H1 (cell line): Measurements from ENCODE around the gene LCN9. TPM values are rescaled to one million over a fixed set of nuclear protein-coding genes. Genes with fewer than 3 reads are reported as not detected.
A peak's percentile ranks its signal among the peaks of the same experiment; 100 is the strongest.

Experiments
- CTCF ChIA-PET: fragments of 300-600 bp; sonication (Branson Sonifier 250); formaldehyde crosslinking; loops from one replicate; lab custom pipeline; 2021; ENCODE audit not compliant: partially characterized antibody; lab: Charles Lee
- POLR2A ChIA-PET: fragments of 300-600 bp; sonication (Branson Sonifier 250); formaldehyde crosslinking; loops from one replicate; lab custom pipeline; 2021; ENCODE audit warnings: inconsistent platforms; ENCODE audit not compliant: partially characterized antibody; lab: Charles Lee
- DNase-seq, 2 experiments: peaks; one replicate each; pipeline versions ENCODE4 v3.0.0 to v3.0.0-alpha.2; 2010 to 2022; ENCODE audit warnings: low spot score in 2 of 2, low read depth in 1 of 2, mixed read lengths in 1 of 2
- FAIRE-seq: peaks from 2 replicates; lab custom pipeline; 2011; peaks lifted over from hg19 to GRCh38; lab: Jason Lieb, UNC
- H2AFZ ChIP-seq: 2 replicates; pipeline ENCODE4 v1.8.1; 2012; ENCODE audit warnings: low read length, inconsistent platforms
- H2AK5ac ChIP-seq: 2 replicates; pipeline ENCODE4 v1.6.1; 2013; ENCODE audit warnings: low read depth, low read length
- H2BK120ac ChIP-seq: replicated peaks from 2 replicates; pipeline ENCODE3; 2013; ENCODE audit warnings: low read depth, low read length, inconsistent platforms
- H2BK12ac ChIP-seq: 2 replicates; pipeline ENCODE4 v1.6.1; 2013; ENCODE audit warnings: low read depth, low read length
- H2BK15ac ChIP-seq: 2 replicates; pipeline ENCODE4 v1.6.1; 2013; ENCODE audit warnings: low read length
- H2BK20ac ChIP-seq: 2 replicates; pipeline ENCODE4 v1.6.1; 2013; ENCODE audit warnings: low read length
- H2BK5ac ChIP-seq: 2 replicates; pipeline ENCODE4 v1.6.1; 2013; ENCODE audit warnings: low read depth, low read length
- H3K14ac ChIP-seq: 2 replicates; pipeline ENCODE4 v1.6.1; 2013; ENCODE audit warnings: inconsistent platforms; ENCODE audit not compliant: insufficient read length
- H3K18ac ChIP-seq: 2 replicates; pipeline ENCODE4 v1.6.1; 2013; ENCODE audit warnings: low read length; ENCODE audit errors: extremely low read depth
- H3K23ac ChIP-seq: 2 replicates; pipeline ENCODE4 v1.6.1; 2013; ENCODE audit warnings: inconsistent platforms; ENCODE audit not compliant: insufficient read length
- H3K23me2 ChIP-seq: 2 replicates; pipeline ENCODE4 v1.6.1; 2013; ENCODE audit warnings: low read depth, low read length
- H3K27ac ChIP-seq: 2 replicates; pipeline ENCODE4 v1.6.1; 2011; ENCODE audit warnings: low read depth, low read length, inconsistent platforms
- H3K27me3 ChIP-seq, 4 experiments: replicated peaks in 1 of 4; 1 replicate in 1 of 4; 2 replicates in 3 of 4; pipeline versions ENCODE4 v1.6.1 to v1.8.1; 2011 to 2013; ENCODE audit warnings: low read length in 3 of 4, mild to moderate bottlenecking in 3 of 4, inconsistent platforms in 2 of 4, mixed read lengths in 2 of 4, moderate library complexity in 1 of 4; ENCODE audit not compliant: control insufficient read depth in 3 of 4, insufficient read depth in 3 of 4; ENCODE audit errors: extremely low read depth in 1 of 4
- H3K36me3 ChIP-seq, 4 experiments: 2 replicates each; pipeline versions ENCODE4 v1.6.1 to v1.8.1; 2011 to 2013; ENCODE audit warnings: mild to moderate bottlenecking in 4 of 4, low read length in 3 of 4, moderate library complexity in 2 of 4, control low read depth in 1 of 4, inconsistent platforms in 1 of 4; ENCODE audit not compliant: insufficient read depth in 4 of 4, control insufficient read depth in 2 of 4
- H3K4ac ChIP-seq: replicated peaks from 2 replicates; pipeline ENCODE3; 2013; ENCODE audit warnings: low read length, low read depth, mixed read lengths, inconsistent platforms; ENCODE audit not compliant: insufficient read length
- H3K4me1 ChIP-seq, 4 experiments: replicated peaks in 1 of 4; 1 replicate in 1 of 4; 2 replicates in 3 of 4; pipeline versions ENCODE4 v1.6.1 to v1.8.1; 2011 to 2013; ENCODE audit warnings: low read length in 3 of 4, inconsistent platforms in 2 of 4, mixed read lengths in 1 of 4; ENCODE audit not compliant: insufficient read depth in 4 of 4, control insufficient read depth in 3 of 4
- H3K4me2 ChIP-seq, 2 experiments: 2 replicates each; pipeline versions ENCODE4 v1.6.1 to v1.8.1; 2011 to 2013; ENCODE audit warnings: low read depth in 2 of 2, low read length in 2 of 2, control low read depth in 1 of 2, inconsistent platforms in 1 of 2, mild to moderate bottlenecking in 1 of 2; ENCODE audit not compliant: insufficient read depth in 1 of 2
- H3K4me3 ChIP-seq, 4 experiments: fragments of 200-600, 300-600 bp in 1 of 4; sonication (generic), shearing (Covaris generic), sonication (Bioruptor Twin) in 1 of 4; 2 replicates each; pipeline versions ENCODE4 v1.5.1 to v1.8.1; 2011 to 2016; ENCODE audit warnings: low read length in 4 of 4, low read depth in 3 of 4, control low read depth in 2 of 4, inconsistent platforms in 2 of 4, mild to moderate bottlenecking in 2 of 4, mixed read lengths in 1 of 4, moderate library complexity in 1 of 4; ENCODE audit not compliant: insufficient read depth in 2 of 4; ENCODE audit errors: extremely low read depth in 1 of 4
- H3K56ac ChIP-seq: replicated peaks from 2 replicates; pipeline ENCODE3; 2013; ENCODE audit warnings: low read depth, mild to moderate bottlenecking, mixed read lengths, low read length, inconsistent platforms; ENCODE audit not compliant: insufficient read length
- H3K79me1 ChIP-seq: 2 replicates; pipeline ENCODE4 v1.6.1; 2013; ENCODE audit warnings: low read depth, low read length, control low read depth
- H3K79me2 ChIP-seq, 2 experiments: 2 replicates each; pipeline versions ENCODE4 v1.6.1 to v1.8.1; 2012 to 2013; ENCODE audit warnings: low read length in 2 of 2, mild to moderate bottlenecking in 2 of 2, inconsistent platforms in 1 of 2; ENCODE audit not compliant: insufficient read depth in 2 of 2, control insufficient read depth in 1 of 2
- H3K9ac ChIP-seq, 4 experiments: replicated peaks in 1 of 4; 1 replicate in 1 of 4; 2 replicates in 3 of 4; pipeline versions ENCODE4 v1.6.1 to v1.8.1; 2011 to 2013; ENCODE audit warnings: low read depth in 3 of 4, low read length in 3 of 4, control low read depth in 2 of 4, mild to moderate bottlenecking in 2 of 4, moderate library complexity in 2 of 4, inconsistent platforms in 1 of 4; ENCODE audit errors: extremely low read depth in 1 of 4
- H3K9me3 ChIP-seq, 2 experiments: 2 replicates each; pipeline versions ENCODE4 v1.6.1 to v1.8.1; 2012 to 2013; ENCODE audit warnings: mild to moderate bottlenecking in 2 of 2, moderate library complexity in 2 of 2, control low read depth in 1 of 2, inconsistent platforms in 1 of 2, low read depth in 1 of 2, low read length in 1 of 2, mixed read lengths in 1 of 2; ENCODE audit not compliant: insufficient read depth in 2 of 2
- H4K20me1 ChIP-seq, 2 experiments: replicated peaks in 1 of 2; 2 replicates each; pipeline versions ENCODE3 to v1.8.1; 2011 to 2013; ENCODE audit warnings: inconsistent platforms in 2 of 2, low read length in 2 of 2, mild to moderate bottlenecking in 1 of 2; ENCODE audit not compliant: insufficient read depth in 2 of 2, control insufficient read depth in 1 of 2
- H4K5ac ChIP-seq: 2 replicates; pipeline ENCODE4 v1.6.1; 2013; ENCODE audit warnings: low read length, low read depth, mixed read lengths, inconsistent platforms; ENCODE audit not compliant: insufficient read length
- H4K8ac ChIP-seq: 2 replicates; pipeline ENCODE4 v1.8.0; 2013; ENCODE audit warnings: mild to moderate bottlenecking, moderate library complexity, low read length, inconsistent platforms; ENCODE audit not compliant: insufficient read depth; ENCODE audit errors: extremely low read depth
- H4K91ac ChIP-seq: replicated peaks from 2 replicates; pipeline ENCODE3; 2013; ENCODE audit warnings: low read length, mixed read lengths, inconsistent platforms; ENCODE audit not compliant: insufficient read length
- BACH1 ChIP-seq: IDR thresholded peaks from 2 replicates; pipeline ENCODE4 v1.6.1; 2012; ENCODE audit warnings: low read length, improper control_type of control experiment
- JUND ChIP-seq: IDR thresholded peaks from 2 replicates; pipeline ENCODE4 v1.6.1; 2011; ENCODE audit warnings: mild to moderate bottlenecking, improper control_type of control experiment, low read length
- NRF1 ChIP-seq: IDR thresholded peaks from 2 replicates; pipeline ENCODE4 v1.6.1; 2011; ENCODE audit warnings: mild to moderate bottlenecking, low read depth, low read length, improper control_type of control experiment
- RFX5 ChIP-seq: IDR thresholded peaks from 2 replicates; pipeline ENCODE4 v1.6.1; 2011; ENCODE audit warnings: low read depth, low read length, improper control_type of control experiment, borderline replicate concordance
- TCF12 ChIP-seq: IDR thresholded peaks from 2 replicates; pipeline ENCODE4 v1.6.1; 2011; ENCODE audit warnings: low read depth, mild to moderate bottlenecking, low read length
- WGBS, 2 experiments: shearing (Covaris generic) in 1 of 2; methylation state at CpG; one replicate each; pipeline versions ENCODE4 v1.1.6 to v1.1.7; 2013 to 2015; ENCODE audit warnings: low lambda C conversion rate in 2 of 2, mixed read lengths in 2 of 2, inconsistent platforms in 1 of 2, low coverage in 1 of 2, missing lambda C conversion rate in 1 of 2; ENCODE audit not compliant: insufficient replicate concordance in 2 of 2, insufficient coverage in 1 of 2, insufficient read length in 1 of 2; ENCODE audit errors: extremely low coverage in 1 of 2, missing lambda C conversion rate in 1 of 2; 5-methylcytosine and 5-hydroxymethylcytosine counted together
- polyA plus RNA-seq, 7 experiments: library from polyadenylated mRNA; depleted of rRNA in 3 of 7; stranded (reverse) in 5 of 7; unstranded in 2 of 7; fragments of >200 nt in 5 of 7; fragments of 200-250 nt in 2 of 7; gene quantifications; 1 replicate in 5 of 7; 2 replicates in 1 of 7; 4 replicates in 1 of 7; pipeline versions ENCODE4 v1.2.1 to v1.2.3, GENCODE V29; 2011 to 2013; ENCODE audit warnings: missing spikeins in 2 of 7, mixed read lengths in 2 of 7
- total RNA-seq: library from RNA; stranded (reverse); fragmentation: NEBNext Ultra II Directional; extraction: Animal tissue kit (Norgen Biotek cat#: 25700); gene quantifications from 2 replicates; pipeline ENCODE4 v1.2.1, GENCODE V29; 2021

The LCN9 gene
- total and polyA plus RNA-seq, 2 of the 8 experiments (the other 6 are each of a cell fraction or from before 2014, with no cell fraction given): 2.3 to 3.1 TPM

- peak overlapping the region; percentile 68; the same call in 1 of the 2 replicates for H2BK12ac ChIP-seq
- WGBS, 2 experiments: 89% methylated on average over 10 of the region's 10 CpGs; no CpG with 5 or more reads in 1 of the 2 experiments
- H3K9ac ChIP-seq: no peak overlapping the region
- H3K23ac ChIP-seq: no peak overlapping the region
- 0 out of 2 replicates have a peak overlapping the region, but pooled peaks have one; percentile 75 for H2AK5ac ChIP-seq
- no peaks in the 10 kb centered on the region for H3K79me2 ChIP-seq
- H3K27me3 ChIP-seq: no peaks in the 10 kb centered on the region
- no peak overlapping the region for H3K4me2 ChIP-seq
- H3K9me3 ChIP-seq: peaks cover 10 to 26% of the 10 kb centered on the region in 2 experiments; a peak in 3 of 4 replicates
- no peak overlapping the region for H4K5ac ChIP-seq
- DNase-seq (no peak), FAIRE-seq (no peak)
- no peak overlapping the region for H2BK120ac ChIP-seq
- H4K91ac ChIP-seq: no peak overlapping the region
- H4K8ac ChIP-seq: no peak overlapping the region
- H3K23me2 ChIP-seq: no peaks in the 10 kb centered on the region
- H2BK15ac ChIP-seq: no peak overlapping the region
- no peak overlapping the region for H3K56ac ChIP-seq
- no peak overlapping the region for H3K4me3 ChIP-seq
- H3K27ac ChIP-seq: no peak overlapping the region
- H2BK5ac ChIP-seq: no peak overlapping the region
- no peak overlapping the region for H2BK20ac ChIP-seq
- H4K20me1 ChIP-seq: no peaks in the 10 kb centered on the region
- no peak overlapping the region for H3K14ac ChIP-seq
- CTCF ChIA-PET: interaction anchor here (0.7 to 1.2 kb wide), 2 partner anchors 28 to 29 kb away, joined by 3 read pairs; no protein-coding TSS in a partner anchor
- H3K4ac ChIP-seq: no peak overlapping the region
- H3K18ac ChIP-seq: no peak overlapping the region
- no peaks in the 10 kb centered on the region for H3K79me1 ChIP-seq
- TF ChIP-seq TCF12: no peak
- TF ChIP-seq JUND: no peak
- TF ChIP-seq RFX5: no peak
- TF ChIP-seq BACH1: no peak
- no peak for TF ChIP-seq NRF1
- POLR2A ChIA-PET: interaction anchor here (0.6 kb wide), 1 partner anchor 52 kb away, joined by 4 read pairs; no protein-coding TSS in a partner anchor
- peaks cover 0 to 8% (median 1%) of the 10 kb centered on the region in 4 experiments; a peak in 2 of 8 replicates for H3K36me3 ChIP-seq
- H3K4me1 ChIP-seq: peaks cover 0 to 2% (median 0%) of the 10 kb centered on the region in 4 experiments; a peak in 1 of 7 replicates
- no peak overlapping the region for H2AFZ ChIP-seq
Observed at GRCh38 chr9:135632841-135633240, 30.3 kb upstream of the LCN9 start.
